ENCODE results near the gene FBXL22. TPM values are rescaled to one million over a fixed set of nuclear protein-coding genes. Genes with fewer than 3 reads are reported as not detected.

FBXL22 gene
- total RNA-seq, 1 experiment from 2014 or later, result 0.71 TPM

GRCh38 chr15:63606308-63606707, 9.1 kb downstream of the FBXL22 start:
- no peak for DNase-seq
- no peaks in the 10 kb centered on the region for H3K27me3 Mint-ChIP-seq (ENCODE audit: unreplicated experiment)

GRCh38 chr15:63608989-63609388, 11.8 kb downstream of the FBXL22 start:
- DNase-seq, result no peak
- H3K4me1 Mint-ChIP-seq (ENCODE audit: low read depth, unreplicated experiment), result peaks cover 23% of the 10 kb centered on the region
- no peaks in the 10 kb centered on the region for H3K36me3 Mint-ChIP-seq (ENCODE audit: insufficient read depth, unreplicated experiment)
- no peak overlapping the region for H3K27ac Mint-ChIP-seq (ENCODE audit: unreplicated experiment)
- no peaks in the 10 kb centered on the region for H3K9me3 Mint-ChIP-seq (ENCODE audit: low read depth, unreplicated experiment)
- CTCF ChIA-PET, result interaction anchor here (1.0 to 1.6 kb wide), 5 partner anchors 10 to 463 kb away, joined by 3 to 12 read pairs (median 5); no protein-coding TSS in a partner anchor
- H3K27me3 Mint-ChIP-seq (ENCODE audit: unreplicated experiment), result no peaks in the 10 kb centered on the region
- intact Hi-C loops (cut with micrococcal nuclease; ENCODE audit: unreplicated experiment), result no loop called here
- BruUV-seq (replicated peaks), result no TSS peak
- no peak overlapping the region for H3K4me3 Mint-ChIP-seq (ENCODE audit: low read depth, unreplicated experiment)
- TF ChIP-seq CTCF (IDR thresholded peaks at IDR 0.05; ENCODE audit: unreplicated experiment), result no peak

More at GRCh38 chr15:63606308-63606707, 9.1 kb downstream of the FBXL22 start:
- no peak for TF ChIP-seq CTCF (IDR thresholded peaks at IDR 0.05; ENCODE audit: unreplicated experiment)
- Mint-ChIP-seq H3K9me3 (ENCODE audit: low read depth, unreplicated experiment) (no peaks in the 10 kb centered on the region), H3K27ac (ENCODE audit: unreplicated experiment) (no peak overlapping the region), H3K4me3 (ENCODE audit: low read depth, unreplicated experiment) (no peak overlapping the region), H3K36me3 (ENCODE audit: insufficient read depth, unreplicated experiment) (peaks cover 8% of the 10 kb centered on the region), H3K4me1 (ENCODE audit: low read depth, unreplicated experiment) (peaks cover 15% of the 10 kb centered on the region)
- CTCF ChIA-PET, result interaction anchor here (0.5 kb wide), 1 partner anchor 70 kb away, joined by 3 read pairs; no protein-coding TSS in a partner anchor
- intact Hi-C loops (cut with micrococcal nuclease; ENCODE audit: unreplicated experiment), result no loop called here
- BruUV-seq (replicated peaks), result no TSS peak

DNA sequence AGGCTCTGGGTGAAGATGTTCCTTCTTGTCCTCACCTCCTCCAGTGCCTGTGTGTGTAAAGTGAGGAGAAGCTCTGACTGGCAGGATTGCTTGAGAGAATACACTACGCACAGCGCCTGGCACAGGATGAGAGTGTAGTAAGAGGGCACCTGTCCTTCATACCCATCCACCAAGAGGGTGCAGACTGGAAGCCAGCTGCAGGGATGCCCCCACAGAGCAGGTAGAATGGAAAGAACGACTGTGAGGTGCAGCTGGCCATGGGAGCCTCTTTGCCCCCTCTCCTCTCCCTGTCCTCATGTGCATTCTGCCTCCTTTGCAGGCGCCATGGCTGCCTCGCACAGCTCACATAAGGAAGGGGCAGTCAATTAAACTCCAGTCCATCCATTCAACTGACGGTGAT, 12.3 kb downstream of the FBXL22 start:
- no peaks in the 10 kb centered on the region for H3K9me3 Mint-ChIP-seq (ENCODE audit: low read depth, unreplicated experiment)

DNA sequence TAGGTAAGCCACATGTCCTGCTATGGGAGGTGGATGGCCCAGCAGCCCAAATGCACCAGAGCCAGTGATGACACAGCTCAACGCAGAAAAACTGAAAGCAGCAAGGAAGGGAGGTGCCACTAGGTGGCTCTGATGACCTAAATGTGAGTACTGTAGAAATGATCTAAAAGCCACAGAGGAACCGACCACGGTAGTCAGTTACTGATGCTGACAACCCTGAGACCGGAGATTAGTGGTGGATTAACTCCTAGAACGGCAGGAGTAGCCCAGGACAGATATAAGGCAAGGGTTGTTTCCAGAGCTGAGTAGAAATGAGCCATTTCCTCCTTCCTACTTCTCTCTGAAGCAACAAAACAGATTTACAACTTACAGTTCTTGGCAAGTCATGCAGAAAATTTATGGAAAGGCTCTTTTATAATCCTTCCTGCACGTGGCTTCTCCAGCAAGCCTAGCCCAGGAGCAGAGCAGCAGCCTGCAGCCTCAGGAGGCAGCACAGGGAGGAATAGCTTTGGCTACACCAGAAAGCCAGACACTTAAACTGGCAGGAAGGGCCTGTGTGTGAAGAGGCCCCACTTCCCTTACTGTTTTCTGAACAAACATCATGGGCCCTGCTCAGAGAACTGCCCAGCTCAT, 13.1 kb downstream of the FBXL22 start:
- CTCF ChIA-PET, result interaction anchor here (0.6 to 1.6 kb wide), 21 partner anchors 11 to 543 kb away, joined by 3 to 12 read pairs (median 4); partner anchors contain the start of genes CIAO2A, DAPK2 and USP3
- no peaks in the 10 kb centered on the region for H3K27me3 Mint-ChIP-seq (ENCODE audit: unreplicated experiment)
- peak; percentile 77 for DNase-seq
- TF ChIP-seq CTCF (IDR thresholded peaks at IDR 0.05; ENCODE audit: unreplicated experiment), result peak; percentile 69
- H3K9me3 Mint-ChIP-seq (ENCODE audit: low read depth, unreplicated experiment), result no peaks in the 10 kb centered on the region
- no peak overlapping the region for H3K4me3 Mint-ChIP-seq (ENCODE audit: low read depth, unreplicated experiment)
- peaks cover 24% of the 10 kb centered on the region for H3K4me1 Mint-ChIP-seq (ENCODE audit: low read depth, unreplicated experiment)
- intact Hi-C loops (cut with micrococcal nuclease; ENCODE audit: unreplicated experiment), result loop anchor here (1.0 to 5.0 kb wide), 2 partner anchors 282 to 457 kb away; no protein-coding TSS in a partner anchor
- no peak overlapping the region for H3K27ac Mint-ChIP-seq (ENCODE audit: unreplicated experiment)
- no peaks in the 10 kb centered on the region for H3K36me3 Mint-ChIP-seq (ENCODE audit: insufficient read depth, unreplicated experiment)
- BruUV-seq (replicated peaks), result no TSS peak

More for the DNA sequence above, 12.3 kb downstream of the FBXL22 start:
- DNase-seq, result no peak
- BruUV-seq (replicated peaks), result no TSS peak
- no peaks in the 10 kb centered on the region for H3K36me3 Mint-ChIP-seq (ENCODE audit: insufficient read depth, unreplicated experiment)
- no peak overlapping the region for H3K27ac Mint-ChIP-seq (ENCODE audit: unreplicated experiment)
- no peak overlapping the region for H3K4me3 Mint-ChIP-seq (ENCODE audit: low read depth, unreplicated experiment)
- intact Hi-C loops (cut with micrococcal nuclease; ENCODE audit: unreplicated experiment), result no loop called here
- H3K27me3 Mint-ChIP-seq (ENCODE audit: unreplicated experiment), result no peaks in the 10 kb centered on the region
- H3K4me1 Mint-ChIP-seq (ENCODE audit: low read depth, unreplicated experiment), result peaks cover 23% of the 10 kb centered on the region
- CTCF ChIA-PET, result interaction anchor here (0.6 to 1.6 kb wide), 20 partner anchors 10 to 544 kb away, joined by 3 to 12 read pairs (median 4); partner anchors contain the start of genes CIAO2A, DAPK2 and USP3
- no peak for TF ChIP-seq CTCF (IDR thresholded peaks at IDR 0.05; ENCODE audit: unreplicated experiment)

Data from Calu3 (cell line).